Esophagus (tissue), 2 donors: ENCODE results near the gene TBX5. TPM values are rescaled to one million over a fixed set of nuclear protein-coding genes. Genes with fewer than 3 reads are reported as not detected.

ENCODE experiments used
- H3K27ac ChIP-seq, 2 donors: one replicate each; pipeline ENCODE4 v1.5.1; 2013; ENCODE audit warnings: low read depth in 2 of 2, mild to moderate bottlenecking in 2 of 2, inconsistent platforms in 1 of 2, low read length in 1 of 2, moderate library complexity in 1 of 2
- H3K27me3 ChIP-seq, 2 donors: one replicate each; pipeline ENCODE4 v1.6.1; 2013; ENCODE audit warnings: low read length in 2 of 2, control low read depth in 1 of 2, mild to moderate bottlenecking in 1 of 2; ENCODE audit not compliant: insufficient read depth in 2 of 2, control insufficient read depth in 1 of 2
- H3K36me3 ChIP-seq, 2 donors: one replicate each; pipeline ENCODE4 v1.6.1; 2013; ENCODE audit warnings: low read length in 1 of 2; ENCODE audit not compliant: control insufficient read depth in 2 of 2, insufficient read depth in 2 of 2
- H3K4me1 ChIP-seq, 2 donors: one replicate each; pipeline ENCODE4 v1.6.1; 2013; ENCODE audit warnings: low read length in 1 of 2; ENCODE audit not compliant: control insufficient read depth in 2 of 2, insufficient read depth in 2 of 2
- H3K4me3 ChIP-seq, 2 donors: one replicate each; pipeline ENCODE4 v1.5.1; 2013; ENCODE audit warnings: low read length in 2 of 2, mild to moderate bottlenecking in 2 of 2, low read depth in 1 of 2, moderate library complexity in 1 of 2
- H3K9me3 ChIP-seq, 2 donors: one replicate each; pipeline ENCODE4 v1.6.1; 2013; ENCODE audit warnings: mild to moderate bottlenecking in 2 of 2, low read depth in 1 of 2, low read length in 1 of 2, moderate library complexity in 1 of 2; ENCODE audit not compliant: control insufficient read depth in 2 of 2, insufficient read depth in 1 of 2
- WGBS, 2 donors: extraction: QIAGEN DNeasy Blood & Tissue Kit; methylation state at CpG; one replicate each; pipeline ENCODE4 v1.1.7; 2013; 5-methylcytosine and 5-hydroxymethylcytosine counted together
- polyA plus RNA-seq, 2 donors: library from polyadenylated mRNA; stranded (reverse); fragments of 200-250 nt; gene quantifications; one replicate each; pipeline ENCODE4 v1.2.3, GENCODE V29; 2013
- donor health status: healthy with polysubstance abuse.
- donor health status: Bipolar disorder and iron deficiency.

The TBX5 gene
- polyA plus RNA-seq, 2 donors, result 0.51 to 1.2 TPM

GRCh38 chr12:114407842-114408411 is 2.0 kb upstream of the TBX5 start:
- peaks cover 3% of the 10 kb centered on the region in 2 donors for H3K4me1 ChIP-seq
- H3K27ac ChIP-seq, result peak overlapping the region; percentile 72 to 73
- H3K9me3 ChIP-seq, result peaks cover 0 to 5% of the 10 kb centered on the region in 2 donors
- no peaks in the 10 kb centered on the region for H3K36me3 ChIP-seq
- H3K27me3 ChIP-seq, result peaks cover 14 to 32% of the 10 kb centered on the region in 2 donors
- 16 to 26% methylated on average over 31 of the region's 31 CpGs for WGBS, 2 donors
- H3K4me3 ChIP-seq, result peak overlapping the region in 1 of 2 donors; percentile 50

DNA sequence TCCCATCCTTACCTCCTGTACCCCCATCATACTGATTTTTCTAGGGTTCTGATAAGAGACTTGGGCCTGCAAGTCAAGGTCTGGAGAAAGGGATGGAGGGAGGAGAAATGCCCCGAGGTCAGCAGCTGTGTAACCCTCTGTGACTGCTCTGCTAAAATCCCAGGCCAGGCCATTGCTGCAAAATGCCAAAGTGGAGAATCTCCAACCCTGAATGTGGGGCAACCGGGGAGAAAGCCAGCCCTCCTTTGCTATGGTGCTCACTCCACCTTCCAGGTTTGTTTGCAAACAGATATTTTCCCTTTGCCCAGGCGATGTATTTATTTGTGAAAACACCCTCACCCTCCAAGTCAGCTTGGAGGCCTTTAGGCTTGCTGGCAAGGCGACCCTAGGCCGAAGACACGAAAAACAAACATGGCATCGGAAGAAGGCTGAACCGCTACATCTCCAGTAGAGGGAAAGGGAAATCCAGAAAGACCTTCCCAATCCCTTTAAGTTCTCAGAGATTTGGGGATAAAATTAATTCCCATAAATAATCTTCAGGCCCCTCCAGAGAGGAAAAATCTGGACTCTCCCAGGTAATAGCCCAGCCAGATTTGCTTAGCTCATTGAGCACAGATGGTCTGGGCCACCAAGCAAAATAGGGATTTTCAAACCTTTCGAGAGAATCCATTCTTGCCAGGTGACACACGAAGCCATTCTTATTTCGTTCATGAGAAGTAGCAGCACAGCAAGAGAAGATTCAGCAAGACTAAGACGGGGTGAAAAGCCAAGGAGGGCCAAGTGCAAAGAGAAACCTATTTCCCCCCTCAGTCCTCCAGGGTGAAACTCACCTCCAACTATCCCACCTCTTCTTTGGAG is 1.3 kb upstream of the TBX5 start:
- Histone ChIP-seq H3K36me3 (no peaks in the 10 kb centered on the region), H3K9me3 (peaks cover 0 to 5% of the 10 kb centered on the region in 2 donors), H3K4me3 (peak overlapping the region in 1 of 2 donors; percentile 50), H3K4me1 (peaks cover 3 to 4% of the 10 kb centered on the region in 2 donors), H3K27me3 (peaks cover 14 to 32% of the 10 kb centered on the region in 2 donors), H3K27ac (peak overlapping the region; percentile 72 to 73)
- 23 to 50% methylated on average over 12 of the region's 12 CpGs for WGBS, 2 donors

GRCh38 chr12:114406316-114406983 is 506 bp upstream of the TBX5 start:
- peaks cover 3 to 4% of the 10 kb centered on the region in 2 donors for H3K4me1 ChIP-seq
- WGBS, 2 donors, result 8 to 14% methylated on average over 24 of the region's 24 CpGs
- peaks cover 14 to 32% of the 10 kb centered on the region in 2 donors for H3K27me3 ChIP-seq
- peak overlapping the region; percentile 51 to 54 for H3K27ac ChIP-seq
- no peaks in the 10 kb centered on the region for H3K36me3 ChIP-seq
- H3K4me3 ChIP-seq, result peak overlapping the region in 1 of 2 donors; percentile 50
- peaks cover 0 to 5% of the 10 kb centered on the region in 2 donors for H3K9me3 ChIP-seq

DNA sequence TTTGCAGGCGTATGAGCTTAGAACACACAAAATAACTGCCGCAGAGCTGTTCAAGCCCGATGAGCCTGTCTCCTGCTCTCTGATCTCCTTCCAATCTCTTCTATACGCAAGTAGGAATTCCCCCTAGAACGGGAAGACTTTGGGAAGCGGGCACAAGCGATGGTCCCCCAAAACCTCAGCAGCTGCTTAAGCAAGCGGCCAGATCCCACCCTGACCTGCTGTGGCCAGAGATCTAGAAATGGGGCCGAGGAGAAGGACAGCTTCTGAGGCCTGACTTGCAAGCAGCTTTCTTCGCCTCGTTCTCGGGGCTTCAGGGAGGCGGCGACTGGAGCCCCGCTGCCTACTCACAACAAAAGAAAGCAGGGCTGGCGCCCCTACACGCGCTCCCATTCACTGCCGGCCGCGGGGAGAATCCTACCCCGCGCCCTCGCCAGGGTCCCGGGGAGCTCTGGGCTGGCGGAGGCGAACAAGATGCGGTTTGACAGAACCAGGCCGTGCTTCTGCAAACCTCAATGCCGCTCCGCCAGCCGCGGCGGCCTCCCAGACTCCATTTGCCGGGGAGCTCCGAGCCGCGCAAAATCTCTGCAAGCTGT is 922 bp downstream of the TBX5 start:
- H3K4me1 ChIP-seq, result peaks cover 3 to 4% of the 10 kb centered on the region in 2 donors
- peaks cover 19 to 32% of the 10 kb centered on the region in 2 donors for H3K27me3 ChIP-seq
- peaks cover 0 to 5% of the 10 kb centered on the region in 2 donors for H3K9me3 ChIP-seq
- 5 to 6% methylated on average over 38 of the region's 38 CpGs for WGBS, 2 donors
- peak overlapping the region; percentile 51 to 71 for H3K27ac ChIP-seq
- H3K4me3 ChIP-seq, result peak overlapping the region; percentile 22 to 45
- H3K36me3 ChIP-seq, result no peaks in the 10 kb centered on the region

GRCh38 chr12:114404083-114404925 is 1.6 kb downstream of the TBX5 start:
- peaks cover 0 to 5% of the 10 kb centered on the region in 2 donors for H3K9me3 ChIP-seq
- 16 to 23% methylated on average over 29 of the region's 29 CpGs for WGBS, 2 donors
- peaks cover 3 to 4% of the 10 kb centered on the region in 2 donors for H3K4me1 ChIP-seq
- H3K27me3 ChIP-seq, result peaks cover 24 to 25% of the 10 kb centered on the region in 2 donors
- no peaks in the 10 kb centered on the region for H3K36me3 ChIP-seq
- peak overlapping the region; percentile 51 to 83 for H3K27ac ChIP-seq
- peak overlapping the region; percentile 22 to 45 for H3K4me3 ChIP-seq

DNA sequence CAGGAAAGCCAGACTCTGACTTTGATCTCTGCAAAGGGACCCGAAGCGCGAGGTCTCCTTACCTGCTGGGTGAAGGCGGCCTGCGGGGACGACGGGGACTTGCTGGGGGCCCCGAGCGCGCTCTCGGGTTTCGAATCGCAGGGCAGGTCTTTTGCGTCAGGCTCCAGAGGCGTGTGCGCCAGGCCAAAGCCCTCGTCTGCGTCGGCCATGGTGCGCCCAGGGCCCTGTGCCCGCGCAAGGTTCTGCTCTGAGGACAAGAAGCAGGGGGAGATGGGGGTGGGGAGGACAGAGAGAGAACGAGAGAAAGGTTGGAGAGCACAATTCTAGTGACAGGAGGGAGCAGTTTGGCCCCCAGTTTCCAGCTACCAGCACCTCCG is 2.3 kb downstream of the TBX5 start:
- Histone ChIP-seq H3K4me1 (peaks cover 0 to 4% of the 10 kb centered on the region in 2 donors), H3K4me3 (peak overlapping the region; percentile 7 to 24), H3K27ac (peak overlapping the region; percentile 45 to 83), H3K9me3 (peaks cover 0 to 5% of the 10 kb centered on the region in 2 donors), H3K27me3 (peaks cover 23 to 25% of the 10 kb centered on the region in 2 donors), H3K36me3 (no peaks in the 10 kb centered on the region)
- 21% methylated on average over 24 of the region's 24 CpGs for WGBS, 2 donors

DNA sequence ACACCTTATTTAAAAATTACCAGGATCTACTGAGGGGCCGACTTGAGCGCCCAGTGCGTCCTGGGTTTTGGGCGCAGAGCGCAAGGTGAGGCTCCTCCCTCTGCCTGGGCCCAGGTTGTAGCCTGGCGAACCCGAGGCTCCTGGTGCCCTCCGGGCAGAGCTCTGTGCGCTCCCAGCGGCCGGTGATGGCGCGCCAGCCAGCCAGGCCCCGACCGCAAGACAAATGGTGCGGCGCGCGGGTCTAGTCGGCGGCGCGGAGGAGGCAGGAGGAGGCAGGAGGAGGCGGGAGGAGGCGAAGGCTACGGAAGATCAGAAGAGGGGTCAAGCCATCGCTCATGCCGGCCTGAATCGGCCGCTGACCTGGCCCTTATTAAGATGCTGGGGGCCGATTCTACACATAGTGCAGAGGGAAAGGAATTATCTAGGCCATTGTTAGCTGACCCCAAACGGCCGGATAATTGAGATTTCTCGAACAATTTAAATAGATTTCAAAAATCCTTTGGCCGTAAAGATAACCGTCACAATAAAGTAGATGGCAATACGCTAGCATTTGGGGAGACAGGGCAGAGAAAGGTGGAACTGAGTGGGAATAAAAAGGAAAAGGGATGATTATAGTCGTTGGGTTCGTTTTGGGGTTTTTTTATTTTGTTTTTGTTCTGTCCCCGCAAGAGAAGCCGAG is 2.8 kb downstream of the TBX5 start:
- Histone ChIP-seq H3K4me1 (peaks cover 0 to 4% of the 10 kb centered on the region in 2 donors), H3K4me3 (peak overlapping the region in 1 of 2 donors; percentile 24), H3K9me3 (peaks cover 0 to 5% of the 10 kb centered on the region in 2 donors), H3K36me3 (no peaks in the 10 kb centered on the region), H3K27me3 (peaks cover 17 to 25% of the 10 kb centered on the region in 2 donors), H3K27ac (peak overlapping the region; percentile 45 to 83)
- WGBS, 2 donors, result 10 to 19% methylated on average over 41 of the region's 41 CpGs

GRCh38 chr12:114402084-114402717 is 3.7 kb downstream of the TBX5 start:
- H3K4me1 ChIP-seq, result peaks cover 0 to 4% of the 10 kb centered on the region in 2 donors
- H3K36me3 ChIP-seq, result no peaks in the 10 kb centered on the region
- 29 to 33% methylated on average over 5 of the region's 5 CpGs for WGBS, 2 donors
- no peak overlapping the region for H3K4me3 ChIP-seq
- peak overlapping the region; percentile 25 to 38 for H3K27ac ChIP-seq
- H3K27me3 ChIP-seq, result peaks cover 23 to 29% of the 10 kb centered on the region in 2 donors
- peaks cover 0 to 5% of the 10 kb centered on the region in 2 donors for H3K9me3 ChIP-seq
